Activated CD4-positive, alpha-beta T cell treated with anti-CD3 and anti-CD28 coated beads for 1 hour (primary cell): Measurements from ENCODE around the gene MAP6.

ENCODE experiments used
- DNase-seq: peaks from one replicate; pipeline ENCODE4 v3.0.0-alpha.2; 2020

Gene MAP6

DNA sequence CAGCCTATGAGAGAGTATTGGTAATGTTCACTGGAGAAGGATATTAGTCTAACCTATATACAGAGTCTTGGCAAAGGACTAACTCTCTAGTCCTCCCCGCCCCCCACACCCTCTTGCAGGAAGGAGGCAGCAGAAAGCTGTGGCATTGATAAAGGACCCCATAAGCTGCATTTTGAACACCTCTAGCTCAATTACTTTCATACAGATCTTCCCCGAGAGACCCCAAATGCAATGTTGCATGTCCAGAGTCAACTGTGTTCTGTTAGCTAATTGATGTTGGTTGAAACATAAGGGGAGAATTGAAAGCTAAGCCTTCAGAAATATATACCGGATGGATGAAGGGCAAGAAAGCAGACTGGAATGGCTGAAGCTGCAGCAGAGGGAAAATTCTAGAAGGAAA, 2.8 kb downstream of the MAP6 start:
- no peak for DNase-seq

DNA sequence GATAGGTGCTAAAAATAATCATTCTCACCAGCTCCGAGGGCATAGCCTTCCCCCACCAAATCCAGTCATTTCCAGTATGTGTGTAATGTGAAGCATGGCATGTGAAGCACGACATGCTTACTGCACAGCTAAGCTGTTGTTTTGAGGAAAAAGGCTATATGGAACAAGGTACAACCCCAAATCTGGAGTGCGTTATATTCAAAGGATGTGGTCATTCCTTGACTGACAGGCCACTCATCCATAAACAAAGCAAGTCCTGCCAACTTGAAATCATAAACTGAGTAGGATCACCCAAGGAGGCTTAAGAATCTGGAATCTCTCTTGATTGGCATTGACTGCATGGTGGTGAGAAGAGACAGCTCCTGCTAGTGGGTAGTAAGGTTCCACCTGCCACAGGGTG, 3.7 kb downstream of the MAP6 start:
- no peak for DNase-seq

DNA sequence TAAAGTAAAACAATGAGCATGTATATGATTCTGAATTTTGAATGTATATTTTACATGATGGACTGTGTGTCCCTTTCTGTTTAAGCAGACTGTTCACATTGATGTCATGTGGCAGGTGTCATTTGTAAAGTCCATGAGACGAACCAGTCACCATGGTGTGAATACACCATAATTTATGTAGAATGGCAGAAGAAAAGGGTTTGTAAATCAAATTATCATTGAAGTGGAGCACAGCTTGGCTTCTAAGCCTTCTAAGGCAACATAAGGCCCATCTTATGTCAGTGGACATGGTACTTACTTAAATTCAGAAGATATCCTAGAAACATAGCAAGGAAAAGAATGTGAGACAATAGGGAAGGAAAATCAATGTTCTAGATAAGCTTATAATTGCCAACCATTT, 4.4 kb downstream of the MAP6 start:
- DNase-seq, result no peak

DNA sequence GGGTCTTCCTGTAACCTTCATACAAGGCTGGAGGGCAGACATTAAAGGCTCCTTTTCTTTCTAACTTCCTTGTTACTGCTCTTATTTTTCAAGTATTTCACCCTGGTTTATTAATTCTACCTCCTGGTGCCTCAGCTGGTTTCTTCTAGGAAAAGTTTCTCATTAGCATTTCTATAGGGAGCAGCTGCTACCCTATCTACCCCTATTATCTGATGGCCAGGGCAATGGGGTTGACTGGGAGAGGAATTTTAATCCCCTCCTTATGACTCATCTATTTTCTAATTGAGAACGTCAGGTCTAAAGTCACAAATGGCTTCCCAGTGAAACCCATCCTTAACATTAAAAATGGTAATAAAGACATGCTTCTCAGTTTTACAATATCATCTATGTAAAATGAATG, 5.0 kb downstream of the MAP6 start:
- no peak for DNase-seq

DNA sequence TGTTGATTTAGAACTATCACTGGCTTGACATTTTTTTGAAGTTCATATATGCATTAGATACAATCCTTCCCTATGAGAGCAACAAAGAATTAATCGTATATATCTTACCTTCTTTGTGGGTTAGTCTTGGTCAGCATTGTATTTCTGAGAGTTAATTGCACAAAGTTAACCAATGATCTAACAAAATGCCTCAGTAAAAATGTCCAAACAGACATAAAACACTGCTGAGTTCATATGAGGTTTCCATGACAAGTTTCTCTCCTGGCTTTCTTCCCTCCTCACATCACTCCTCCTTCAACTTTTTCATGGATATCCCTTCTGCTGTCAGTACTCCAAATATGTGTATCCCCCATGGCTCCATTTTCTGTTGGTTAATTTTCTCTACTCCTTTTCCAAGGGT, 9.0 kb downstream of the MAP6 start:
- no peak for DNase-seq

DNA sequence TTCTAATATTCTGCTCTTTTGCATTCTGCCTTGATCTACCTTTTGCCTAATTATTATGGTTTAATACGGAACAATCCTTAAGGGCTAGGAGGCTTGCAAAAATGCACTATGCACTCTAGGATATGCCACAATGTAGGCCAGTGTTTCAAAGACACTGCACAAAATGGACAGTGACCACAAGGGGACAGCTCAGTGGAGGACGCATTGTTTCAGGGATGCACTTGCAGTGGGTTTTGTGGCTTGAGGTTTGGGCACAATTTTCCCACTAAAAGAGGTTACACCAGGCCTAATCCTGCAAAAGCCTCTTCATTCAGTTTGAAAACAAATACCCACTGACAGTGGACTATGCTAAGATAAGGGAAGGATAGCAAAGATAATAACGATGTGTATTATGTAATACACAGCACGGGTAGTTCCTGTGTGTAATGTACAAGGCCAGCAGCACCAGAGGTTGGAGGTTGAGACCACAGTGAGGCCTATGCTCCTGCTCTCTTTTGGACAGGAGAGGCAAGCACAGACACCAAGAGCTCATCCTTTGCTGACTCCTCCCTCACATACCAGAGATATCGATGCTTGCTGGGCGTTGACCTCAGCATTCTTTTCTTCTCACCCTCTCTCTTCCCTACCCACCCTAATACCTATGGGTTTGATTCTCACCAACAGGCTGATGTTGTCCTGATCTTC, 12.7 kb downstream of the MAP6 start:
- no peak for DNase-seq

DNA sequence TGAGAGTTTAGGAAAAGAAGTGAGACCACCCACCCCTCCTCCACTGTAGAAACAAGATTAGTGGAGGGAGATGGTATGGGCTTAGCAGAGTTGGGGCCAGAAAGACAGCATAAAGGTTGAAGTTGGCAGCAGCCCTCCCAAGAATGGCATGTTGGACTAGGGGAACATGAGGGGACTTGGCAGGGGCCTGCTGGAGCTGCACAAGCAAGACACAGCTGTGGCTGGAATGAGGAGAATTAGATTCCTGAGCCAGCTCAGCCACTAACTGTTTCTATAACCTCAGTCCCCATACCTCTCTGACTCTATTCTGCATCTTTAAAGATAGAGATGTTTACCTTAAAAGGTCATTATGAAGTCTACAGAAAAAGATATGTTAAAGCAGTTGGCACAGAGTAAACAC, 13.2 kb downstream of the MAP6 start:
- DNase-seq, result no peak

DNA sequence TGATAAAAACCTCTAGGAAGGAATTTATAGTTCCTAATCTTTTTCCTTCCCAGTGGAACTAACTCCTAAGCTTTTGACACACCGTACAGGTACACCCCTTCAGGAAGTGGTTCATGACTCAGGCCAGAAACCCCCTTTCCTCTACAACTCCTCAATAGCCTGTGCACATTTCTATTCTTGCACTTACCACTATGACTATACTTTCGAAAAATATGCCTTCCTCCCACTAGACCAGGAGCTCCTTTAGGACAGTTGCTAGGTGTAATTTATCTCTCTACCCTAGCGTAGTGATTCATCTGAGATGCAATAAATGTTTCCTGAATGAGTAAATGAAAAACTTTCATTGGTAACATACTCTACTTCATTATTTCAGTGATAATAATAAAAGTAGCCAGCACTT, 14.5 kb downstream of the MAP6 start:
- no peak for DNase-seq

DNA sequence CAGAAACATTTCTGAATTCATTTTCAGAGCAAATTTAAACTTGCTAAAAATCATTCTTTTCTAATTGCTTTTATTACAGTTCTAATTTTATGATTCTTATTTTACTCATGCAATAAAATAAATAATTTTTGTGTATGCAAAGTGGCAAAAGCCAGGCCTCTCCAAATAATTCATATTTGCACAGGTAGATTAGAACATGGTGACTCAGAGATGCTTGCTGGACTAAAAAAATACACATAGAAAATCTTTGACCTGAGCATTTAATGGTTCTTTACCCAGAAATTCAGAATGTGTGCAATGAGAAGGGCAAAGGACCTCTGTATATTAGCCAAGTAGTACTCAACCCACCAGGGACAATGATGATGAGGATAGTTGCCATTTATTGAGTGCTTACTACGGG, 15.3 kb downstream of the MAP6 start:
- DNase-seq, result no peak

DNA sequence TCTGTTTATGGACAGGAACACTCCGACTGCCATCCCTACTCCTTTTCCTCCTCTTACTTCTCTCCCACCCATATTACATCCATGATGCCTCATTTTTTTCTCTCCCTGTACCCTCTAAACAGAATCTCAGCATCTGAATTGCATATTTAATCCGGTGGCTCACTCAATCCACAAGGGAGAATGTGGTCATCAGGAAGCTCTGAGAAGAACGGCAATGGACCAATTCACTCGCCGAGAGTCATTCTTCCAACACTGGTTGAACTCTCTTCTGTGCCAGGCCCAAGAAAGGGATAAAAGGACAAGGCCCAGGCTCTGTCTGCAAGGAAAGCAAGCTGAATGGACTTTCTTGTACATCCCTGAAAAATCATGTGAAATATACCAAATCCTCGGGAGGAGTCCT, 15.9 kb downstream of the MAP6 start:
- no peak for DNase-seq

DNA sequence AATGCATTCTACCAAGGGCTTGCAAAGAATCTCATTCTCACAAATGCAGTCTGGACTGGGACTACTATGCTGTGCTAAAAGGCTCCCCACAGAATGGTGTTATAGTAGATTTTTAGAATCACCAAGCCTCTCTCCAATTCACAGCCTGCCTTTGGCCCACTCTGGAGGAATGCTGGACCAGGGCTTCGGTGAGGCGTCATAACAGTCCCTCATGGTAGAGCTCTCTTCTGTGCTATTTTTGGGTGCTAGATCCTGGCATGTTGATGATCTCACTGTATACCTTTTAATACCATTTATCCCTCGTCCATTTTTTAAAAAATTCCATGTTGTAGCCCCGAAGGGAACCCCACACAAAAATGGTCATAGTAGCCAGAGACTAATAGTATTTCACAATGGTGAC, 17.6 kb downstream of the MAP6 start:
- DNase-seq, result no peak

DNA sequence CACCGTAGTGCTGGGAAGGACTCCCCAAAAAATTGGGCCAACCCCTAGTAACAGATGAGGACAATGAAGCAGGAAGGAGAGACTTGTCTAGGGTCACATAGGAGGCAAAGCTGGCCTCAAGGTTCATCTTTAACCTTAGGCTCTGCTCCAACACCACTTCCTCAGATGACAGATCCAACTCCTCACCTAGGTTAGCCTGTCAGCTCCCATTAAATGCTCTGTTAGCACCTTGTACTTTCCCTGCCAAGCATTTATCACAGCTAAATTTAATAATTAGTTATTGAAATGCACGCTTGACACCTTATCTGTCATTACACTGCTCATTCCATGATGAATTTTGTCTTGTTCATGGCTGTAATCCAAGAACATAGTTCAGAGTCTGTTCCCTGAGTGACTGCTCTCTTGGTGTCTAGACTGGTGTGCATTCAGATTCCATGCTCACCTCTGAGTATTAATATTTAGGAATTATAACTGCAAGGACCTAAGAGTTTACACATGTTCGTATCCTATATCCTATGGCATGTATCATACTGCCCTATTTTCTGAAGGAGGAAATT, 18.6 kb downstream of the MAP6 start:
- no peak for DNase-seq

DNA sequence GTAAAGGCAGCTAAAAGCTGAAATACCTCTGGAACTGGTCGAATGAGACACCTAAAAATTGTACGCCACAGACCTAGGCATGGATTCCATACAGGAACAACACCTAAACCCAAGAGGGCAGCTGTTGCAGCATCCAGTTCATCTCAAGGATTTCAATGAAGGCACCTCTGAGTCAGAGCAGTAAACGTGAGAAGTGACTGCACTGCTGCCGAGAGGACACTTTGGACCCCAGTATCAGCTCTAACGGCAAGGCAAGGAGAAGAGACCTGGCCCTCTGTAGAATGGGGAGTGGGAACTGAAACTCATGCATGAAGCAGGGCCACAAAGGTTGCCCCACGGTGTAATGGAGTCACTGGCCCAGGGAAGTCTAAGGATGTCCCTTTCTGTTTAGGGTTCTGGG, 23.9 kb downstream of the MAP6 start:
- DNase-seq, result no peak

DNA sequence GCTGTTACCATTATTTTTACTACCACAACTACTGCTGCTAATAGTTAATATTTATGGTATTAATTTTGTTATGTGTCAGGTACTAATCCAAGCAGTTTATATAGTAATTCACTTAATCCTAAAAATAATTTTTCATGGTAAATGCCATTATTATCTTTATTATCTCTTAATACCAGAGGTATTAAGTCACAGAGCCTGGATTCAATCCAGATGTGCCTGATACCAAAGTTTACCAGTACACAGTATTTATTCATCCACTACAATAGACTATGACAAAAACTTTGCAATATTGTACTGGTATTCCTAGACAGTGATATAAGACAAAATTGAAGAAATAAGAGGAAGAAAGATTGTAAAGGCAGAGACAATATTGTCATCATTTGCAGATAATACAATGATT, 24.5 kb downstream of the MAP6 start:
- no peak for DNase-seq

DNA sequence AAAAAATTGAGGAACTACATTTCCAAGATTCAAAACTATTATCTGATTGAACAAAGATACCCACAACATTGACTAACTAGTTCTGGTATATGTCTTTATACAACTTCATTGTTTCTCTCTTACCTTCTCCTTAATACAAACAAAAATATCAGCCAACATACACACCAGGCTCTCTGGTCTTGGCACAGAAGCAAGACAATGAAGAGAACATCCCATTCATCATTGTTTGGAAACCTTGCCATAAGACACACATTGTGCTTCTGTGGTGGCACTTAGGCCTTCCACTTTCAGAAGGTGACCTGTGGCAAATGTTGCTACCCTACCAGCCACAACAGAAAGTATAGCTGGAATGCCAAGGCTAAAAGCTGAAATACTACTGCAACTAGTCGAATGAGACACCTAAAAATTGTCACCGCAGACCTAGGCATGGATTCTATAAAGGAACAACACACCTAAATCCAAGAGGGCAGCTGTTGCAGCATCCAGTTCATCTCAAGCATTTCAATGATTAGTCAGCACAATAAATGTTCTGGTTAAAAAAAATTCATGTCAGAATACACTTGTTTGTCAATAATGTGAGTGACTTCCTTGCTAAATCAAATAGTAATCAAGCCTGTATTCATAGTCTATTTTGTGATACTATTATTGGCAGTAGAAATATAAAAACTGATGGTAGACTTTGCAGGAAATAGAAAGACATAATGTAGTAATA, 26.3 kb downstream of the MAP6 start:
- no peak for DNase-seq

DNA sequence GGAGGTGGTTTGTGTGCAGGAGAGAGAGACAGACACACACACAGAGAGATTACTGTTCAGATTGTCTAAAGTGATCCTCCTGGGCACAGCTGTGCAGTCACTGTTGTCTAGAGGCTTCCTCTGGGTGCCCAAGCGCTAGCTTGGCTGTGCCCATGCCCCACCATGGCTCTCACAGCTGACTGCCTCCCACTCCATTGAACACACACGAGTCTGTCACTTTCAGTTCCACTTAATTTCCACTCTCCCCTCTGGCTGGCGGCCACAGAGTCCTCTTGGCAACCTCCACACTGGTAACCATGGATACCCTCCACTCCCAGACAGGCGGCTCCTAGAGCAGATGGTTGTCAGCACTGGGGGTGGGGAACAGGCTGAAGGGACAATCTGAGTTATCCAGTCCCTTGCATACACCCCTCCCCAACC, 29.1 kb downstream of the MAP6 start:
- no peak for DNase-seq

DNA sequence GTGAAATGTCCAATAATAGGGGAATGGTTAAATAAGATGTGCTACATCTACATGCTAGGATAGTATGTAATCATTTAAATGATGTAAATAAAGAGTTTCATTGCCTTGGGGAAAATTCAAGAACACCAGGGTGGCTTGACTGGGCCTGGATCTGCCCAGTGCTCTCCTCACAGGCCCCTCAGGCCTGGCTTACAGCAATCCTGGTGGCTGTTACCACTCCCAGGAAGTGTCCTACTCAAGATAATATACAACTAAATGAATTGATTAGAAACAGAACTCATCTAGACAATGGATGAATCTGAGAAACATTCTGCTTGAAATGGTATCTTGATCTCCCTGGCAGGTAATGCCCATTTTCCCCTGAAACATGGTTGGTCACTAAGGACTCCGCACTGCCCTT, 30.8 kb downstream of the MAP6 start:
- DNase-seq, result no peak

DNA sequence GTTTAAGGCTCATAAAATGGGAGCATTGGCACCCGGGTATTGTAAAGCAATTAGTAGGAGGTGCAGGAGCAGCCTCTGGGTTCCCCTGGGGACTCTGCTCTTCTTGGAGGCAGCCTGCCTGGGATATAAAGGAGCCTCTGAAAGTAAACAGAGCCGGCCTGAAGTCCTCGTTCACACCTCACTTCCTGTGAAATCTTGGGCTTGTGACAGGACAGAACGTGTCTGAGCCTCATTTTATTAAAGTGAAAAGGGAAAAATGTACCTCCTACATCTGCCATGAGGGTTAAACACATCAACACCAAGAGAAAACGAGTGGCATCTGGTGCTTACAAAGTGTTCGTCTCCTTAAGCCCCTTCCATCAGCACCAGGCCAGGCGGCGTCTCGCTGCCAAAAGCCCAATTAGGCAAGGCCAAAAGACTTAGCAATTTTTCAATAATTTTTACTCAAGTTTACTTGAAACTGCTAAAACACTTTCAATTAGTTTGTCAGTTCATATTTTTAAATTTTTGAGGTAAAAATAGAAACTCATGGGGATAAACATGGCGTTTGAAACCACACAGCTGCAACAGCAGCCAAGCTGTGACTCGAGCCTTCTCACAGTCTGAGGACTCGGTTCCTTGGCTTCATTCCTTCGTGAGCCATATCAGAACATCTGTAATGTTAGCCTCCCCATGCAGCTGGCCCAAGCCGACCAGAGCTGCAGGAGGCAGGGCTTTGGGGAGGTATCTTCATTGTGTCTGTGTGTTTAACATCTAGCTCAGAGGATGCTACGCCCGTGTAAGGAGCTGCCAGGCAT, 33.6 kb downstream of the MAP6 start:
- no peak for DNase-seq

DNA sequence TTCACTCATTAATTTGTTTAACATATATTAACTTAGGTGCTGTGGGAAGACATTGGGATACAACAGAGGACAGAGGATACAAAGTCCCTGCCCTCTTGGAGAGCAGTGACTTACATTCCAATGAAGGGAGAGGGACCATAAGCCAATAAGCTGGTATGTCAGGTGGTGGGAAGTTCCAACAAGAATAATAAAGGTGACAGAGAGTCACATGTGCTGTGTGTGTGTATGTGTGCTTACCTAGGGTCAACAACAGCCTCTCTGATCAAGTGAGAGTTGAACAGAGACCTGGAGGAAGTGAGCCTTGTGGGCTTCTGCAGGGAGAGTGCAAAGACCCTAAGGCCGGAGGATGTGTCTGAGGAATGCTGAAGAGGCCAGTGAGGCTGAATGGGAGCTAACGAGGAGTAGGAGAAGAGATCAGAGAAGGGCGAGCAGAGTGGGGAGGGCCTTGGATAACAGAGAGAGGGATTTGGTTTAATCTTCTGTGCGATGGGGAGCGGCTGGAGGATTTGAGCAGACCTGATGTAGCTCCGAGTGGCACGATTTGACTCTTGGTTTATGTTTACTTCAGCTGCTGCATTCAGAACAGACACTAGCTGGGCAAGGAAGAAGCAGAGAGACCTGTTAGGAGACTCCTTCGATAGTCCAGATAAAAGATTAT, 35.3 kb downstream of the MAP6 start:
- no peak for DNase-seq

DNA sequence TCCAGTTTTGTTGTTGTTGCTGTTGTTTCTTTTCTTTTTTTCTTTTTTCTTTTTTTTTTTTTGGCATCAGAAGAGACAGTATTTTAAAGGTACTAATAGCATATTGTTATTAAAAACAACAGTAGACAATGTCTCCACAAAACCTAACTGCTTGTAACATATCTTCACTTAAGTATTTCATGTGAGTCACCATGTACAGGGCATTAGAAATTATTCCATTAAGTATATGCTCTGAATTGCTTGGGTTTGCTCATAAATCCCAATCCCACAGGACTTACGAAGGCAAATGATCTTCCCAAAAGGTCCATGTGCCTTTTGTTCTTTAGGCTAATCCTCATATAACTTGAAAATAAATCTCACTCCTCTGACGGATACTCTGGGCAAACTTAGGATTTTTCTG, 35.9 kb downstream of the MAP6 start:
- no peak for DNase-seq

DNA sequence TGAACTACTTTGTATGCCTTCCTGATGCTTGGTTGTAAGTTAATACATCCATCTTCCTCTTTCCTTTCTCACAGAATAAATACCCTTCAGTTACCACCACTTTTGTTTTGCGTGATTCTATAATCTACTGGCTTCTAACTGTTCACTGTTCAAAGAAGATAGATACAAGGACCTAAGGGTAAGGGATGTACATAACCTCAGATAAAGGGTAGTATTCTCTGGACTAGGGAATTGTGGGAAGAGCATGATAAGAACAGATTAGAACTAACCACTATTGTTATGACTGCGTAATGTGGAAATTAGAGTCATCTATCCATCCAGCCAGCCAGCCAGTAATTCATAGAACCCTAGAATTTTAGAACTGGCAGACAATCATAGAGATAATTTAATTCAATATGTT, 36.4 kb downstream of the MAP6 start:
- DNase-seq, result no peak

DNA sequence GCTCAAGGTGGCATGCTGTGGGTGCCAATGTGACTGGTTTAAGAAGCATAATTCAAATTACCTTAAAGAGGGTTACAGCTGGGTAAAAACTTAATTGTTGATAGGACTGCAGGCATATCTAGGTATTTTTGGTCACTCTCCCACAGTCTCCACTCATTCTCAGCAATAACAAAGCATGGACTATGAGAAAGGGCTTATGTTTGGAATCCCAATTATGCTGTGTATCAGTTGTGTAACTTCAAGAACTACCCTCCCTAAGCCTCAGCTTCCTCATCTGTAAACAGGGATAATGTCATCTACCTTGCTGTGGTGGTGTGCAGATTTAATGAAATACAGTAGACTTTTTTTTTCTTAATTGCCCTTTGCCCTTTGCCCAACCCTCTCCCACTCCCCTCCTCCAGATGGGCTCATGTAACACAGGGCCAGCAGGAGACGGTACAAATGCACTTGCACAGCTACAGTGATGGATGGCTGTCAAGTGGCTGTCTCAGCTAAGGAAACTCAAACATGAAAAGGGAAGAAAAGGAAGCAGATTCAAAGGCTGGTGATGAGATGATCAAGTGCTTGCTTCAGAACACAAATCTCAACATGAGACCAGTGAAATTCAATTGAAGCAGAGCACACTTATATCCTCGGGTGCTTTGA, 37.6 kb downstream of the MAP6 start:
- no peak for DNase-seq
